Pons (tissue), 1 donor: ENCODE data around the gene FAM117B.
A peak's percentile ranks its signal among the peaks of the same experiment; 100 is the strongest.
"Not testable (repeated sequence)": the region's sequence is repeated elsewhere in the genome, so short reads cannot be mapped to it uniquely, and the experiment has no call there.

ENCODE experiments used
- DNase-seq: peaks from one replicate; pipeline ENCODE4 v3.0.0-alpha.2; 2016; ENCODE audit warnings: low spot score

FAM117B gene

DNA sequence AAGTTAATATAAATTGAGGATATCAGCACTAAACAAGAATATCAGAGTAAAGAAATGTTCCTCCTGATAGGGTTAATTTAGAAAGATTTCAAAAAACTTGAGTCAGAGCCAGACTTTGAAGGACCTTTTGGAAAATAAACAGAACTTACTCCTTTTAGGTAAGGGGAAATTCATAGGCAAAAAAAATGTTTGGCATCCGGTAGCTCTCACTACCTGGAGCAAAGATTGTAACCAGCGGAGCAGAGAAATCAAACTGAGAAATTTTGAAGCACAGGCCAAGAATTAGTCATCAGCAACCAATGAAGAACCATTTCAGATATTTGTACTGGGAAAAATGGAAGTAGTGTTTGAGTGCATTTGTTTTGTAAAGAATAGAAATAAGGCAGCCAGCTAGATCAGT is 123.8 kb downstream of the FAM117B start:
- DNase-seq: no peak

DNA sequence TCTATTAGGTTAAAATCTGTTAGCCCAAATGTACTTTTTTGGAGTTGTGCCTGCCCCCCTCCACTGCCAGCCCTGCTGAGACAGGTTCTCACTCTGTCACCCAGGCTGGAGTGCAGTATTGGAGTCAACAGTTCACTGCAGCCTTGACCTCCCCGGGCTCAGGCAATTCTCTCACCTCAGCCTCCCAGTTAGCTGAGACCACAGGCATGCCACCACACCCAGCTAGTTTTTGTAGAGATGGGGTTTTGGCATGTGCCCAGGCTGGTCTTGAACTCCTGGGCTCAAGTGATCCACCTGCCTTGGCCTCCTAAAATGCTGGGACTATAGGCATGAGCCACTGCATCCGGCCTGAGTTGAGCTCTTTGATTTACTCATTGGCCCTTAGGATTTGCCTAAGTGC is 126.1 kb downstream of the FAM117B start:
- no peak for DNase-seq

GRCh38 chr2:202762556-202762955 is 127.8 kb downstream of the FAM117B start:
- no peak for DNase-seq

DNA sequence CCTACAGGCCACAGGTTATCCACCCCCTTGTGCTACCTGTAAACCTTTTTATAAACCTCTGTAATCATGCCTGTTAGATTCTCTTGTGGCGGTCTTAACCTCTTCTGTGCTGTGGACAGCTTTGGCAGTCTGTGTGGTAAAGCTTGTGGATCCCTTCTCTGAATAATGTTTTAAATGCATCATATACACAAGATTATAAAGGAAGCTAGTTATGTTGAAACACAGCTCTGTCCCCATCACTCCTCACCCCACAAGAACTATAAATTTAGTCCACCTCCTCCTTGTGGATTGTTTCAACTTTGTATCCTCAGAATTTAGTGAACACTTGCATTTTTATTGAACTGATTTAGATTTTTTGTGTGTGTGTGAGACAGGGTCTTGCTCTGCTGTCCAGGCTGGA is 129.1 kb downstream of the FAM117B start:
- no peak for DNase-seq

DNA sequence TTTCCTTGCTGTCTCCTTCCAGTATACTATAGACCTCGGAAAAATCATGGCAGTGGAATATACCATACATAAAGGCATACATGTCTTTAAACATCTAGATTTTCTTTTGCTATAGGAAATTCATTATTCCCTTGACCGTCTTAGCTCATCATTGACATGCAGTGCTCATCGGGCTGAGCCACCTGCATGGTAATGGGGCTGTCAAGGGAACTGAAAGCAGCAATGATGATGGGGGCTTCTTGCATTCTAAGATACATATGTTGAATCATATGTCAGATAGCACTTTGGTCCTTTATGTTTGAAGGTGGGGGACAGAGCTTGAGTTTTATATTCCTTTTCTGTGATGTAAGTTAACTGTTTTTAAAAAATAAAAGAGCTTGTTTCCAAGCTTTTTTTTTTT is 130.2 kb downstream of the FAM117B start:
- DNase-seq: no peak

GRCh38 chr2:202765436-202765835 is 130.7 kb downstream of the FAM117B start:
- no peak for DNase-seq

GRCh38 chr2:202768273-202768672 is 133.5 kb downstream of the FAM117B start:
- no peak for DNase-seq

GRCh38 chr2:202769201-202769600 is 134.4 kb downstream of the FAM117B start:
- no peak for DNase-seq

- DNase-seq: no peak
These were observed 136.6 kb downstream of the FAM117B start for GRCh38 chr2:202771336-202771735.

GRCh38 chr2:202771741-202772460 is 137.1 kb downstream of the FAM117B start:
- DNase-seq: no peak

DNA sequence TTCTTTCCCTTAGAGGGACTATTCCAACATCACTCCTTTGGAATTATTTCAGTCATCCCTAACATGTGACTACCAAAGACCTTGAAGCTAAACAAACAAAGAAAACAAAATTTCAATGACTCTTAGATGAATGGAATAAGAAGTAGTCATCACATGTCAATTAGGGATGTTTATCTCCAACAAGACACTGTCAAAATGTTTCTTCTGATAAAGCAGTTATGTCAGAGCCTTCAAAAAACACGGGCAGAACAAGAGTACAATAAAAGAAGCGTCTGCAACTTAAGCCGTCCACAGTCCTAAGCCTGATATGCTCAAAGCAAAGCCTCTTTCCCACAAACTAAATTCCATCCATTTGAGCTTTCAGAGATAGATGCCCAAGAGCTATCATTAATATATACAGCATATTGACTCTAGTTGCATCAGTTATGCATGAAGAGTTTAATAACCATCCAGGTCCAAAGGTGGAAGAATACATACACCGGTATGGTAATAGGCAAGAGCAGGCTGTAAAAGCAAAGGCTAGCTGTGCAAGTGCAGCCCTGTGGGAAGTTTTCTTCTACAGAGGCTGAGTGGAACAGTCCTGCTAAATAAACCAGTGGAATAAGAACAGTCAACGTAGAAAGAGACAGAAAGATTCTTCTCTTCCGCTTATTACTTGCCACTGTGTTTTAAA is 138.7 kb downstream of the FAM117B start:
- no peak for DNase-seq

GRCh38 chr2:202774104-202774503 is 139.3 kb downstream of the FAM117B start:
- DNase-seq: no peak

GRCh38 chr2:202778217-202778616 is 143.4 kb downstream of the FAM117B start:
- no peak for DNase-seq

GRCh38 chr2:202780514-202781021 is 145.8 kb downstream of the FAM117B start:
- no peak for DNase-seq

DNA sequence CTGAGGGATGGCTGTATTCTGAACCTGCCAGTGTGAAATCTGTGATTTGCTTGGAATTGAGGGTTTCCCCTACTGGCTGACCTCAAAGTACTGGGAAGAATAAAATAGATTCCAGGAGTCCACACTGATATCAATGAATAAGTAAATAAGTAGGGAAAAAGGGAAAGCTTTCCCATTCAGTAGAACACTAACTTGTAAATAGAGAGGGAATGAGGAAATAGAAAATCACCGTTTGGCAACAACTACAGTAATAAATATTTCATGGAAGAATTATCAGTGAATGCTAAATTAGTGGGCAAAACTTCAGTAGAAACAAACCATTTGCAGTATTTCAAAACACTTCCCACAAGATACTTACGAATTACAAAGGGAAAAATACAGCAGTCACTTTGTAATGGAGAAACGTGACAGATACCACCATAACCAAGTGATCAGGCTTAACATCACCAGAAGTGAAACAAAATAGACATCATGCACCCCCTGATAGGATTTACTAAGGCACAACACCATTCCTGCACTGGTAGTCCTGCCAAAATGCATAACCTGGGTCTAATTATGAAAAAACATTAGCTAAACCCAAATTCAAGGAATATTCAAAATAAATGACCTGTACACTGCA is 148.3 kb downstream of the FAM117B start:
- DNase-seq: no peak

DNA sequence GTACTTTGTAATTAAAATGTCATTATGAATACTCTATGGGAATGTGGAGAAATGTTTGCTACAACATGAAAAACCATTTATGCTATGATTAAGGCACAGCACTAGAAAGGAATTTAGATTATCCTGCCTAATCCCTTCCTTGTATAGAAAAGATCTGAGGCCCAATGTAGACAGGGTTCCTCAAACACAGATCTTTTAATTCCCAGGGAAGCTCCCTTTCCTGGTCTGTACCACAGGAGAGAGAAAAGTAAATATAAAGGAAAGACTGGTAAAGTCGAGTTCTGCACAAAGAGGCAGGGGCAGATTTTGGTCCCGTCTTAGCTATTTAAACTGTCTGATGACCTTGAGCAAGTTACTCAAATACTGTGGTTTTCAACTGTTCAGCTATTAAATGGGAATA is 152.1 kb downstream of the FAM117B start:
- no peak for DNase-seq

DNA sequence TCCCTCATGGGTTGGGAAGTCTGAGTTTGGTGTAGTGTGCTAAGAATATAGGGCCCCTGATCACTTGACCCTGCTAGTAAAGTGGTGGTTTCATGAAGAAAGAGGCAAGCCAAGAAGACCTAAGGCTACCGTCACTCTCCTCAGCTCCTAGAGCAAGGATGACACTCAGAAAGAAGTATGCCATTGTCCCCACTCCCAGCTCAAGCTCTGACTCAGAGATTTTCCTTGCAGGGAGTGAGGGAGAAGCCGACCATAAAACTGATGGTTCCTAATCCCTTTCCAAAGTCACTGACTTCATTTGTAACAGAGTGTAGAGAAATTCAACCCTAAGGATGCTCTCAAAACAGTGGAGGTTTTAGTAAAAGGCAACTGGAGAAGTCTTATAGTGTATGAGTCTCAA is 155.9 kb downstream of the FAM117B start:
- no peak for DNase-seq

DNA sequence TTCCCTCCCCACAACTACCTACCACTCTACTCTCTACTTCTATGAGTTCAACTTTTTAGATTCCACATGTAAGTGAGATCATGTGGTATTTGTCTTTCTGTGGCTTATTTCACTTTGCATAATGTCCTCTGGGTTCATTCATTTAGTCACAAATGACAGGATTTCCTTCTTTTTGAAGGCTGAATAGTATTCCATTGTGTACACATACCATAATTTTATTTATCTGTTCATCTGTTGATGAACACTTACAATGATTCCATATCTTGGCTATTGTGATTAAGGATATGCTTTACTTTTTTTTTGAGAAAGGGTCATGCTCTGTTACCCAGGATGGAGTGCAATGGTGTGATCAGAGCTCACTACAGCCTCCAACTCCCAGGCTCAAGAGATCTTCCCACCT is 163.2 kb downstream of the FAM117B start:
- no peak for DNase-seq

DNA sequence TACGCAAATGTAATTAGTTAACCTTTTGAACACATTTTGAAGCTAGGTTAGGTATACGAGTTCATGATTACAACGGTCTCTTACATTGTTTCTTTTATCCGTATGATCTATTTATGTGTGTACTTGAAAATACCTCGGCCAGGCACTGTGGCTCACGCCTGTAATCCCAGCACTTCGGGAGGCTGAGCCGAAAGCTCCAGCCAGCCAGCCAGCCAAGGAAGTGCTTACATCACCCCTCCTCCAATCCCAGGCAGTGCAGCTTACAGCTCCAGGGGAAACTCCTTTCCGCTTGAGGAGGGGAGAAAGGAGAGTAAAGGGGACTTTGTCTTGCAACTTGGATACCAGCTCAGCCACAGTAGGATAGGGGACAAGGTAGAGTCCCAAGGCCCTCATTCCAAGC is 171.1 kb downstream of the FAM117B start:
- DNase-seq: not testable (repeated sequence)

DNA sequence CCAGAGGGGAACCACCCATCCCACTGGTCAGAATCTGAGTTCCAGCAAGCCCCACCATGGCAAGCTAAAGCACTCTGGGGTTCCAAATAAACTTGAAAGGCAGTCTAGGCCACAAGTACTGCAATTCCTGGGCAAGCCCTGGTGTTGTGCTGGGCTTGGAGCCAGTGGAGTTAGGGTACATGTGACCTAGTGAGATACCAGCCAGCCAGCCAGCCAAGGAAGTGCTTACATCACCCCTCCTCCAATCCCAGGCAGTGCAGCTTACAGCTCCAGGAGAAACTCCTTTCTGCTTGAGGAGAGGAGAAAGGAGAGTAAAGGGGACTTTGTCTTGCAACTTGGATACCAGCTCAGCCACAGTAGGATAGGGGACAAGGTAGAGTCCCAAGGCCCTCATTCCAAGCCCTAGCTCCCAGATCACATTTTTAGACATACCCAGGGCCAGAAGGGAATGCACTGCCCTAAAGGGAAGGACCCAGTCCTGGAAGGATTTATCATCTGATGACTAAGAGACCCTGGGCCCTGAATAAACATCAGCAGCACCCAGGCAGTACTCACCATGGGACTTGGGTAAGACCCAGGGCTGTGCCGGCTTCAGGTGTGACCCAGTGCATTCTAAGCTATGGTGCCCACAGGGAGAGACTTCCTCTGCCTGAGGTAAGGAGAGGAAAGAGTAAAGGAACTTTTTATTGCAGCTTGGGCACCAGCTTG is 172.8 kb downstream of the FAM117B start:
- peak; percentile 57 for DNase-seq

- DNase-seq: no peak
These were observed 174.0 kb downstream of the FAM117B start for GRCh38 chr2:202808754-202809153.

DNA sequence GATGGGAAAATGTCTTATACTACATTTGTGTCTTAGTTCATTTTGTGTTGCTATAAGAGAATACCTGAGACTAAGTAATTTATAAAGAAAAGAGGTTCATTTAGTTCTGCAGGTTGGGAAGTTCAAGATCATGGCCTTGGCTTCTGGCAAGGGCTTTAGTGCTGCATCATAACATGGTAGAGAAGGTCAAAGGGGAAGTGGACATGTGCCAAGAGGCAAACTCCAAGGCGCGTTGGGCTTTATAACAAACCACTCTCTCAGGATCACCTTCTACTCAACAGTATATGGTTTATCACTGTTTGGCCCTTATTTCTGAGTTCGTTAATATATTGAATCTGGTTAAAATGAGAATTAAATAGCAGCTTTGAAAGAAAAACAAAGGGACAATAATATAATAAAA is 178.6 kb downstream of the FAM117B start:
- no peak for DNase-seq

DNA sequence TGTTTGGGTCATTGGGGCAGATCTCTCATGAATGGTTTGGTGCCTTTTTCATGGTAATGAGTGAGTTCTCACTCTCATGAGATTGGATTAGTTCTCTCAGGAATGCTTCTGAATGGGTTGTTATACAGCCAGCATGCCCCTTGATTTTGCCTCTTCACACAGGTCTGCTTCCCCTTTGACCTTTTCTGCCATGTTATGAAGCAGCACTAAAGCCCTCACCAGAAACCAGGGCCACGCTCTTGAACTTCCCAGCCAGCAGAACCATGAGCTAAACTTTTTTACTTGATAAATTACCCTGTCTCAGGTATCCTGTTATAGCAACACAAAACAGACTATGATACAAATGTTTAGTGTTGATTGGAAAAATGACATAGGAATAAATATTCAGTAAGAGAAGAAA is 179.5 kb downstream of the FAM117B start:
- DNase-seq: no peak
